Measurements from ENCODE around the gene TMEM161B. TPM values are rescaled to one million over a fixed set of nuclear protein-coding genes. Genes with fewer than 3 reads are reported as not detected.

TMEM161B gene
- polyA plus RNA-seq, 2 of the 4 experiments (the other 2 are of a cell fraction): 12.9 to 30.4 TPM

DNA sequence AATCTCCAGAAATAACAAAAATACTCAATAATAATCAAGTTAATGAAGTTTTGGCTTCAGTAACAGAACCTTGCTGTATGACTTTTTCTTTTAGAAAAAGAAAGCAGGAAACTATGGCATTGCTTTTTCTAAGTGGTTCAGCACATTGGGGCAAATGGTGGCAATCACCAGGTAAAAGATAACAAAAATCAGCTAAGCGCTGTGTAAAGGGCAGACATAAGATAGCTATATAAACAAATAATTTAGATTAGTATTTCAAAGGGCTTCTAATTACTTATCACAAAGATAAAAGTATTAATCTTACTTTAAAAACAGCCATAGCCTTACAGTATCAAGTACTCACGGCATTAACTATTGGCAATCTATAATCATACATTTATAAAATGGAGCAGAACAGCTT, 10.0 kb downstream of the TMEM161B start:
- TF ChIP-seq, protein P1, sequence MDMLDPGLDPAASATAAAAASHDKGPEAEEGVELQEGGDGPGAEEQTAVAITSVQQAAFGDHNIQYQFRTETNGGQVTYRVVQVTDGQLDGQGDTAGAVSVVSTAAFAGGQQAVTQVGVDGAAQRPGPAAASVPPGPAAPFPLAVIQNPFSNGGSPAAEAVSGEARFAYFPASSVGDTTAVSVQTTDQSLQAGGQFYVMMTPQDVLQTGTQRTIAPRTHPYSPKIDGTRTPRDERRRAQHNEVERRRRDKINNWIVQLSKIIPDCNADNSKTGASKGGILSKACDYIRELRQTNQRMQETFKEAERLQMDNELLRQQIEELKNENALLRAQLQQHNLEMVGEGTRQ (IDR thresholded peaks at IDR 0.05): no peak
- TF ChIP-seq RFX5 (IDR thresholded peaks at IDR 0.05) (no peak), TP53 (CRISPR knock-in tag; IDR thresholded peaks at IDR 0.05) (no peak), BHLHE40 (IDR thresholded peaks at IDR 0.05; ENCODE audit: low read depth, low read length) (no peak), POLR2AphosphoS2 (conservative IDR thresholded peaks at IDR 0.05; ENCODE audit: low read length) (no peak), NPAS2 (CRISPR knock-in tag; IDR thresholded peaks at IDR 0.05; ENCODE audit: borderline replicate concordance) (no peak), HOXA7 (CRISPR knock-in tag; IDR thresholded peaks at IDR 0.05) (no peak), RNF2 (IDR thresholded peaks at IDR 0.05; ENCODE audit: borderline replicate concordance, low read depth) (no peak), RARB (CRISPR knock-in tag; IDR thresholded peaks at IDR 0.05) (no peak), ZC3H11A (IDR thresholded peaks at IDR 0.05) (no peak), KDM1A (IDR thresholded peaks at IDR 0.05; ENCODE audit: low read depth) (no peak), PHF8 (IDR thresholded peaks at IDR 0.05; ENCODE audit: borderline replicate concordance, low read depth) (no peak)
- TF ChIP-seq, protein P2, sequence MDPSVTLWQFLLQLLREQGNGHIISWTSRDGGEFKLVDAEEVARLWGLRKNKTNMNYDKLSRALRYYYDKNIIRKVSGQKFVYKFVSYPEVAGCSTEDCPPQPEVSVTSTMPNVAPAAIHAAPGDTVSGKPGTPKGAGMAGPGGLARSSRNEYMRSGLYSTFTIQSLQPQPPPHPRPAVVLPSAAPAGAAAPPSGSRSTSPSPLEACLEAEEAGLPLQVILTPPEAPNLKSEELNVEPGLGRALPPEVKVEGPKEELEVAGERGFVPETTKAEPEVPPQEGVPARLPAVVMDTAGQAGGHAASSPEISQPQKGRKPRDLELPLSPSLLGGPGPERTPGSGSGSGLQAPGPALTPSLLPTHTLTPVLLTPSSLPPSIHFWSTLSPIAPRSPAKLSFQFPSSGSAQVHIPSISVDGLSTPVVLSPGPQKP (IDR thresholded peaks at IDR 0.05; ENCODE audit: low read depth, low read length): no peak
- TF ChIP-seq, protein P3, sequence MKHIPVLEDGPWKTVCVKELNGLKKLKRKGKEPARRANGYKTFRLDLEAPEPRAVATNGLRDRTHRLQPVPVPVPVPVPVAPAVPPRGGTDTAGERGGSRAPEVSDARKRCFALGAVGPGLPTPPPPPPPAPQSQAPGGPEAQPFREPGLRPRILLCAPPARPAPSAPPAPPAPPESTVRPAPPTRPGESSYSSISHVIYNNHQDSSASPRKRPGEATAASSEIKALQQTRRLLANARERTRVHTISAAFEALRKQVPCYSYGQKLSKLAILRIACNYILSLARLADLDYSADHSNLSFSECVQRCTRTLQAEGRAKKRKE (CRISPR knock-in tag; IDR thresholded peaks at IDR 0.05; ENCODE audit: low read depth): no peak
- no peak overlapping the region for H3K27ac ChIP-seq
- H3K4me1 ChIP-seq: no peaks in the 10 kb centered on the region
- ATAC-seq: no peak
- no peak for DNase-seq (ENCODE audit: low read depth in 1 of 2, low spot score in 1 of 2)
- POLR2A ChIA-PET: no interaction called here
- CTCF ChIA-PET: no interaction called here
- H3K4me3 ChIP-seq: no peak overlapping the region
- no peaks in the 10 kb centered on the region for H3K9me3 ChIP-seq
- no peak overlapping the region for H3K4me2 ChIP-seq
- 95% methylated on average over 2 of the region's 2 CpGs for WGBS (ENCODE audit: missing lambda C conversion rate)
- no peak for FAIRE-seq

DNA sequence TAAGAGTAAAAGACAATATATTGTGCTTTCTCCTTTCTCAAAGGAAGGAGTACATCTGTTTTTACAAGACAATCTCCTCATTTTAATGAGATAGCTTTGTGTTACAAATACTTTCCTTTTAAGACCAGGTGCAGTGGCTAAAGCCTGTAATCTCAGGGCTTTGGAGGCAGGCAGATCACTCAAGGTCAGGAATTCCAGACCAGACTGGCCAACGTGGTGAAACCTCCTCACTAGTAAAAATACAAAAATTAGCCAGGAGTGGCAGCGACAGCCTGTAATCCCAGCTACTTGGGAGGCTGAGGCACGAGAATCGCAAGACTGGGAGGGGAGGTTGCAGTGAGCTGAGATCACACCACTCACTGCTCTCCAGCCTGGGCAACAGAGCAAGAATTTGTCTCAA, 11.8 kb downstream of the TMEM161B start:
- POLR2A ChIA-PET: no interaction called here
- no peak for ATAC-seq
- Histone ChIP-seq H3K4me2 (no peak overlapping the region), H3K9me3 (no peaks in the 10 kb centered on the region), H3K4me3 (no peak overlapping the region), H3K4me1 (no peaks in the 10 kb centered on the region), H3K27ac (no peak overlapping the region)
- 80% methylated on average over 4 of the region's 4 CpGs for WGBS (ENCODE audit: missing lambda C conversion rate)
- no peak for FAIRE-seq
- CTCF ChIA-PET: interaction anchor here (0.9 kb wide), 1 partner anchor 41 kb away, joined by 3 read pairs; no protein-coding TSS in a partner anchor
- TF ChIP-seq FOXS1 (CRISPR knock-in tag; IDR thresholded peaks at IDR 0.05) (no peak), CHD4 (IDR thresholded peaks at IDR 0.05; ENCODE audit: borderline replicate concordance) (no peak), ZSCAN20 (CRISPR knock-in tag; IDR thresholded peaks at IDR 0.05) (no peak), POLR2A (IDR thresholded peaks at IDR 0.05; ENCODE audit: low read length) (no peak), EHMT2 (IDR thresholded peaks at IDR 0.05; ENCODE audit: low read depth) (no peak), HDAC2 (IDR thresholded peaks at IDR 0.05) (no peak), ZNF302 (CRISPR knock-in tag; IDR thresholded peaks at IDR 0.05) (no peak), HOXB13 (CRISPR knock-in tag; IDR thresholded peaks at IDR 0.05; ENCODE audit: low read depth) (no peak), HEYL (CRISPR knock-in tag; IDR thresholded peaks at IDR 0.05) (no peak), NPAS2 (CRISPR knock-in tag; IDR thresholded peaks at IDR 0.05; ENCODE audit: borderline replicate concordance) (no peak), RNF2 (IDR thresholded peaks at IDR 0.05; ENCODE audit: borderline replicate concordance, low read depth) (no peak), HOXB5 (CRISPR knock-in tag; IDR thresholded peaks at IDR 0.05) (no peak), ESRRA (IDR thresholded peaks at IDR 0.05; ENCODE audit: borderline replicate concordance, low read length) (no peak)
- TF ChIP-seq, protein P4, sequence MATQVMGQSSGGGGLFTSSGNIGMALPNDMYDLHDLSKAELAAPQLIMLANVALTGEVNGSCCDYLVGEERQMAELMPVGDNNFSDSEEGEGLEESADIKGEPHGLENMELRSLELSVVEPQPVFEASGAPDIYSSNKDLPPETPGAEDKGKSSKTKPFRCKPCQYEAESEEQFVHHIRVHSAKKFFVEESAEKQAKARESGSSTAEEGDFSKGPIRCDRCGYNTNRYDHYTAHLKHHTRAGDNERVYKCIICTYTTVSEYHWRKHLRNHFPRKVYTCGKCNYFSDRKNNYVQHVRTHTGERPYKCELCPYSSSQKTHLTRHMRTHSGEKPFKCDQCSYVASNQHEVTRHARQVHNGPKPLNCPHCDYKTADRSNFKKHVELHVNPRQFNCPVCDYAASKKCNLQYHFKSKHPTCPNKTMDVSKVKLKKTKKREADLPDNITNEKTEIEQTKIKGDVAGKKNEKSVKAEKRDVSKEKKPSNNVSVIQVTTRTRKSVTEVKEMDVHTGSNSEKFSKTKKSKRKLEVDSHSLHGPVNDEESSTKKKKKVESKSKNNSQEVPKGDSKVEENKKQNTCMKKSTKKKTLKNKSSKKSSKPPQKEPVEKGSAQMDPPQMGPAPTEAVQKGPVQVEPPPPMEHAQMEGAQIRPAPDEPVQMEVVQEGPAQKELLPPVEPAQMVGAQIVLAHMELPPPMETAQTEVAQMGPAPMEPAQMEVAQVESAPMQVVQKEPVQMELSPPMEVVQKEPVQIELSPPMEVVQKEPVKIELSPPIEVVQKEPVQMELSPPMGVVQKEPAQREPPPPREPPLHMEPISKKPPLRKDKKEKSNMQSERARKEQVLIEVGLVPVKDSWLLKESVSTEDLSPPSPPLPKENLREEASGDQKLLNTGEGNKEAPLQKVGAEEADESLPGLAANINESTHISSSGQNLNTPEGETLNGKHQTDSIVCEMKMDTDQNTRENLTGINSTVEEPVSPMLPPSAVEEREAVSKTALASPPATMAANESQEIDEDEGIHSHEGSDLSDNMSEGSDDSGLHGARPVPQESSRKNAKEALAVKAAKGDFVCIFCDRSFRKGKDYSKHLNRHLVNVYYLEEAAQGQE (IDR thresholded peaks at IDR 0.05): no peak
- no peak for DNase-seq (ENCODE audit: low read depth in 1 of 2, low spot score in 1 of 2)
